Panc1 (cell line): ENCODE data around the gene FRMD1. TPM values are rescaled to one million over a fixed set of nuclear protein-coding genes. Genes with fewer than 3 reads are reported as not detected.
A peak's percentile ranks its signal among the peaks of the same experiment; 100 is the strongest.

Experiments
- ATAC-seq: fragments of 200-7000 bp; cut with Tn5 transposase; 2 replicates; pipeline ENCODE4 v1.9.1; 2020; ENCODE audit warnings: mild to moderate bottlenecking, moderate library complexity
- BruUV-seq: library from RNA; stranded (reverse); fragments of 400-500 nt; replicated peaks from 2 replicates; lab custom pipeline; 2021; lab: Mats Ljungman, UMichigan
- CTCF ChIA-PET: fragments of 300-600 bp; sonication (Branson Sonifier 250); formaldehyde crosslinking; loops from one replicate; lab custom pipeline; 2022; ENCODE audit warnings: antibody characterized with exemption; lab: Charles Lee
- POLR2A ChIA-PET: fragments of 300-600 bp; sonication (Branson Sonifier 250); formaldehyde crosslinking; loops from one replicate; lab custom pipeline; 2022; ENCODE audit warnings: antibody characterized with exemption; lab: Charles Lee
- DNase-seq: peaks from one replicate; pipeline ENCODE4 v3.0.0-alpha.2; 2010; ENCODE audit warnings: low read depth, low spot score
- H3K27ac ChIP-seq: 2 replicates; pipeline ENCODE4 v1.5.1; 2011; ENCODE audit warnings: mild to moderate bottlenecking, low read length, inconsistent platforms
- H3K27me3 ChIP-seq: fragments of 200-500 bp; sonication (Bioruptor generic); 2 replicates; pipeline ENCODE4 v1.6.0; 2014; ENCODE audit warnings: low read length, inconsistent platforms; ENCODE audit not compliant: control insufficient read depth, insufficient read depth
- H3K36me3 ChIP-seq: fragments of 200-500 bp; sonication (Bioruptor generic); 2 replicates; pipeline ENCODE4 v1.5.1; 2014; ENCODE audit warnings: inconsistent platforms, mild to moderate bottlenecking, low read length, moderate library complexity; ENCODE audit not compliant: control insufficient read depth, insufficient read depth
- H3K4me1 ChIP-seq: 2 replicates; pipeline ENCODE4 v1.5.1; 2011; ENCODE audit warnings: inconsistent platforms, mild to moderate bottlenecking, low read length, moderate library complexity; ENCODE audit not compliant: control insufficient read depth, insufficient read depth
- H3K4me3 ChIP-seq, 2 experiments: 2 replicates each; pipeline ENCODE4 v1.5.1; 2011 to 2012; ENCODE audit warnings: low read depth in 2 of 2, low read length in 2 of 2, mild to moderate bottlenecking in 2 of 2, inconsistent platforms in 1 of 2, moderate library complexity in 1 of 2
- H3K9me3 ChIP-seq: fragments of 200-500 bp; sonication (Bioruptor generic); 2 replicates; pipeline ENCODE4 v1.5.1; 2014; ENCODE audit warnings: low read depth, mild to moderate bottlenecking, inconsistent platforms, low read length, moderate library complexity; ENCODE audit not compliant: control insufficient read depth, insufficient read depth
- POLR2AphosphoS5 ChIP-seq: IDR thresholded peaks from 2 replicates; pipeline ENCODE4 v1.6.1; 2012; ENCODE audit warnings: mild to moderate bottlenecking, low read depth, low read length, moderate library complexity
- SIN3A ChIP-seq: IDR thresholded peaks from 2 replicates; pipeline ENCODE4 v1.6.1; 2012; ENCODE audit warnings: low read depth, mild to moderate bottlenecking, low read length, moderate library complexity, borderline replicate concordance; ENCODE audit not compliant: insufficient read depth
- TCF7L2 ChIP-seq: IDR thresholded peaks from 2 replicates; pipeline ENCODE4 v1.6.1; 2011; ENCODE audit warnings: mild to moderate bottlenecking, low read depth, low read length, inconsistent platforms
- in situ Hi-C: cut with HindIII; loops from 2 replicates; pipeline ENCODE4 v1.10.0; 2016; ENCODE audit warnings: low sequenced_read_pairs, low pct_unique_long_range_greater_than_20kb
- intact Hi-C: fragments of 100-400 bp; cut with micrococcal nuclease; formaldehyde crosslinking; loops from one replicate; pipeline ENCODE4 v1.10.0; 2022; ENCODE audit not compliant: unreplicated experiment
- total RNA-seq: library from RNA; stranded (reverse); gene quantifications from one replicate; pipeline ENCODE4 v1.2.1, GENCODE V29; 2021; ENCODE audit not compliant: unreplicated experiment
- TF ChIP-seq, protein P1 (sequence below): fragments of 450-650 bp; IDR thresholded peaks from 2 replicates; pipeline ENCODE4 v1.5.1; 2017; ENCODE audit warnings: mild to moderate bottlenecking
- TF ChIP-seq, protein P2 (sequence below), 2 experiments: IDR thresholded peaks; 2 replicates each; pipeline ENCODE4 v1.6.1; 2011 to 2012; ENCODE audit warnings: low read depth in 2 of 2, control low read depth in 1 of 2, low read length in 1 of 2, mild to moderate bottlenecking in 1 of 2, moderate library complexity in 1 of 2; ENCODE audit not compliant: insufficient read depth in 1 of 2

The FRMD1 gene
- total RNA-seq, 1 experiment from 2014 or later = 0.15 TPM

DNA sequence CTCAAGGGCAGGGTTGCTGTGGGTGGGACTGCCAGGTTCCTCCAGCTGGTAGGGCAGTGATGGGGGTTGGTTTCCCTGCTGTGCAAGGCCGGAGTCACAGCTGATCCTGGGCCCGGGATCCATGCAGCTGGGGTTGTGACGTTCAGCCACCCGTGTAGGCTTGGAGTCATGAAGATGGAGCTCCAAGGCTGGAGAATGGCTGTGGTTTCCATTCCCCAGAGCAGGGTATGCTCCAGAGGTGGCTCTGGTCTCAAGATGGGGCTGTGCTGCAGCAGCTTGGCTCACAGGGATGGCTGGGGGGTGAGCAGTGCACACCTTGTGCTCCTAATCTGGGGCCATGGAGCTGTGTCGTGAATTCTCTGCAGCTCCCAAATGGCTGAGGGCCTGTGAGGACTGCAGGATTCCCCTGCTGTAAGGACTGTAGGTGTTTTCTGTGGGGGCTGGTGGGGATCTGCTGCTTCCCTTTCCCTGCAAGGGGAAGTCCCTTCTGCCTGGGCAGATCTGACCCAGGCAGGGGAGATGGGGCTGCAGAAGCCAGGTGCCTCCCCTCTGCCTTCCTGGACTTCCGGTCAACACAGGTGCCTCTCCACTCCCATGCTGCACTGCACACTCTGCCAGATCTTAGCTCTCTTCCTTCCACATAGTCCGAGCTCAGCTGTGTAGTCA lies 65.6 kb downstream of the FRMD1 start:
- peaks cover 20% of the 10 kb centered on the region for H3K9me3 ChIP-seq
- intact Hi-C loops = no loop called here
- BruUV-seq = no TSS peak
- no peak for DNase-seq
- no peaks in the 10 kb centered on the region for H3K36me3 ChIP-seq
- no peak overlapping the region for H3K4me3 ChIP-seq
- POLR2A ChIA-PET = no interaction called here
- TF ChIP-seq, protein P1, sequence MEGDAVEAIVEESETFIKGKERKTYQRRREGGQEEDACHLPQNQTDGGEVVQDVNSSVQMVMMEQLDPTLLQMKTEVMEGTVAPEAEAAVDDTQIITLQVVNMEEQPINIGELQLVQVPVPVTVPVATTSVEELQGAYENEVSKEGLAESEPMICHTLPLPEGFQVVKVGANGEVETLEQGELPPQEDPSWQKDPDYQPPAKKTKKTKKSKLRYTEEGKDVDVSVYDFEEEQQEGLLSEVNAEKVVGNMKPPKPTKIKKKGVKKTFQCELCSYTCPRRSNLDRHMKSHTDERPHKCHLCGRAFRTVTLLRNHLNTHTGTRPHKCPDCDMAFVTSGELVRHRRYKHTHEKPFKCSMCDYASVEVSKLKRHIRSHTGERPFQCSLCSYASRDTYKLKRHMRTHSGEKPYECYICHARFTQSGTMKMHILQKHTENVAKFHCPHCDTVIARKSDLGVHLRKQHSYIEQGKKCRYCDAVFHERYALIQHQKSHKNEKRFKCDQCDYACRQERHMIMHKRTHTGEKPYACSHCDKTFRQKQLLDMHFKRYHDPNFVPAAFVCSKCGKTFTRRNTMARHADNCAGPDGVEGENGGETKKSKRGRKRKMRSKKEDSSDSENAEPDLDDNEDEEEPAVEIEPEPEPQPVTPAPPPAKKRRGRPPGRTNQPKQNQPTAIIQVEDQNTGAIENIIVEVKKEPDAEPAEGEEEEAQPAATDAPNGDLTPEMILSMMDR = no peak
- no peak for TF ChIP-seq POLR2AphosphoS5
- TF ChIP-seq, protein P2, sequence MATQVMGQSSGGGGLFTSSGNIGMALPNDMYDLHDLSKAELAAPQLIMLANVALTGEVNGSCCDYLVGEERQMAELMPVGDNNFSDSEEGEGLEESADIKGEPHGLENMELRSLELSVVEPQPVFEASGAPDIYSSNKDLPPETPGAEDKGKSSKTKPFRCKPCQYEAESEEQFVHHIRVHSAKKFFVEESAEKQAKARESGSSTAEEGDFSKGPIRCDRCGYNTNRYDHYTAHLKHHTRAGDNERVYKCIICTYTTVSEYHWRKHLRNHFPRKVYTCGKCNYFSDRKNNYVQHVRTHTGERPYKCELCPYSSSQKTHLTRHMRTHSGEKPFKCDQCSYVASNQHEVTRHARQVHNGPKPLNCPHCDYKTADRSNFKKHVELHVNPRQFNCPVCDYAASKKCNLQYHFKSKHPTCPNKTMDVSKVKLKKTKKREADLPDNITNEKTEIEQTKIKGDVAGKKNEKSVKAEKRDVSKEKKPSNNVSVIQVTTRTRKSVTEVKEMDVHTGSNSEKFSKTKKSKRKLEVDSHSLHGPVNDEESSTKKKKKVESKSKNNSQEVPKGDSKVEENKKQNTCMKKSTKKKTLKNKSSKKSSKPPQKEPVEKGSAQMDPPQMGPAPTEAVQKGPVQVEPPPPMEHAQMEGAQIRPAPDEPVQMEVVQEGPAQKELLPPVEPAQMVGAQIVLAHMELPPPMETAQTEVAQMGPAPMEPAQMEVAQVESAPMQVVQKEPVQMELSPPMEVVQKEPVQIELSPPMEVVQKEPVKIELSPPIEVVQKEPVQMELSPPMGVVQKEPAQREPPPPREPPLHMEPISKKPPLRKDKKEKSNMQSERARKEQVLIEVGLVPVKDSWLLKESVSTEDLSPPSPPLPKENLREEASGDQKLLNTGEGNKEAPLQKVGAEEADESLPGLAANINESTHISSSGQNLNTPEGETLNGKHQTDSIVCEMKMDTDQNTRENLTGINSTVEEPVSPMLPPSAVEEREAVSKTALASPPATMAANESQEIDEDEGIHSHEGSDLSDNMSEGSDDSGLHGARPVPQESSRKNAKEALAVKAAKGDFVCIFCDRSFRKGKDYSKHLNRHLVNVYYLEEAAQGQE (IDR thresholded peaks at IDR 0.05; ENCODE audit: insufficient read depth in 1 of 2, low read depth in 2 of 2, low read length in 1 of 2) = no peak
- no peak for TF ChIP-seq SIN3A
- no peak for TF ChIP-seq TCF7L2
- H3K27me3 ChIP-seq = no peaks in the 10 kb centered on the region
- in situ Hi-C loops = no loop called here
- H3K4me1 ChIP-seq = peaks cover under 1% of the 10 kb centered on the region; the same call in 1 of the 2 replicates
- ATAC-seq = peak; percentile 68
- H3K27ac ChIP-seq = no peak overlapping the region
- CTCF ChIA-PET = no interaction called here

DNA sequence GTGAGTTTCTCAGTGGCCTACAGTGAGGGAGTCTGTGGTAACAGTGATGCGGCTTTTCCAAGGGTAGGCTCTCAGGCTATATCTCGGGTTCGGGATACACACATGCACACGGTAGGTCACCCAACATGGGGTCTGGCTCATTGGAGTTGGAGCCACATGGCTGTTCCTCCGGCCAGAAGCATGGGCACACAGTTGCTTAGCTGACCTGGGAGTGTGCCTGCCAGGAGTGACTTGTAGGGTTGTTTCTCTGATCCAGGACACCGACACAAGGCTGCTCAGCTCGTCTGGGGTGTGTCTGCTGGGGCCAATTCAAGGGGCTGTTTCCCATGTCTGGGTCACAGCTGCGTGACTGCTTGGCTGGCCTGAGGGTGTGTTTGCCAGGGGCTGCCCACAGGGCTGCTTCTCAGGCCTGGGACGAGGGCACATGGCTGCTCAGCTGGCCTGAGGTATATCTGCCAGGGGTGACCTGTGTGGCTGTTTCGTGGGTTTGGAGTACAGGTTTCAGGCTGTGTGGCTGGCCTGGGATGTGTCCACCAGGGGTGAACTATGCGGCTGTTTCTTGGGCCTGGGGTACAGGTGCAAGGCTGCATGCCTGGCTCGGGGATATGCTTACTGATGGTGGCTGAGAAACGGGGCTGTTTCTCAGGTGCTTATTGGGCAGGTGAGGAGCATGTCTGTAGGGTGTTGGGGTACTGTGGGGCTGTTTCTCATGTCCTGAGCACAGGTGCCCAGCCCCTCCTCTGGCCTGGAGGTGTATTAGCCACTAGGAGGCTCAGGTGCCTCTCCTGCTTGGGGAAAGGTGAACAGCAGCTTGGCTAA lies 66.4 kb downstream of the FRMD1 start:
- in situ Hi-C loops = no loop called here
- BruUV-seq = no TSS peak
- Histone ChIP-seq H3K27ac (no peak overlapping the region), H3K4me3 (no peak overlapping the region), H3K36me3 (no peaks in the 10 kb centered on the region), H3K4me1 (peaks cover 7% of the 10 kb centered on the region; the same call in 1 of the 2 replicates), H3K9me3 (peaks cover 20% of the 10 kb centered on the region), H3K27me3 (no peaks in the 10 kb centered on the region)
- DNase-seq (no peak), ATAC-seq (no peak)
- ChIA-PET CTCF (no interaction called here), POLR2A (no interaction called here)
- TF ChIP-seq, protein P2 (IDR thresholded peaks at IDR 0.05; ENCODE audit: insufficient read depth in 1 of 2, low read depth in 2 of 2, low read length in 1 of 2) = no peak
- TF ChIP-seq, protein P1 = no peak
- TF ChIP-seq TCF7L2 = no peak
- TF ChIP-seq SIN3A = no peak
- no peak for TF ChIP-seq POLR2AphosphoS5
- intact Hi-C loops = no loop called here
